GM12891 (cell line): ENCODE measurements around the gene C4A.

Source experiments
- PAX5 ChIP-seq: IDR thresholded peaks from 2 replicates; pipeline ENCODE4 v1.6.1; 2011; ENCODE audit warnings: low read length, moderate library complexity, mild to moderate bottlenecking; ENCODE audit not compliant: insufficient read depth, severe bottlenecking
- POLR2A ChIP-seq: IDR thresholded peaks from 2 replicates; pipeline ENCODE4 v1.6.1; 2011; ENCODE audit warnings: low read depth, low read length, control low read depth
- POLR2AphosphoS5 ChIP-seq: IDR thresholded peaks from 2 replicates; pipeline ENCODE4 v1.6.1; 2011; ENCODE audit warnings: low read depth, low read length, control low read depth
- POU2F2 ChIP-seq: IDR thresholded peaks from 2 replicates; pipeline ENCODE4 v1.6.1; 2011; ENCODE audit warnings: low read depth, mild to moderate bottlenecking, control low read depth, low read length, moderate library complexity
- SPI1 ChIP-seq: IDR thresholded peaks from 2 replicates; pipeline ENCODE4 v1.6.1; 2011; ENCODE audit warnings: low read depth, low read length, control low read depth
- TAF1 ChIP-seq: IDR thresholded peaks from 2 replicates; pipeline ENCODE4 v1.6.1; 2011; ENCODE audit warnings: low read depth, low read length, control low read depth

- TF ChIP-seq POLR2A (no peak), TAF1 (no peak), POLR2AphosphoS5 (no peak), POU2F2 (no peak), SPI1 (no peak), PAX5 (no peak)
These were observed 36.1 kb upstream of the C4A start, which contains the start of gene CFB for GRCh38 chr6:31945507-31946369.
